G401 (cell line): ENCODE results near the gene ZFHX3. TPM values are rescaled to one million over a fixed set of nuclear protein-coding genes. Genes with fewer than 3 reads are reported as not detected.
"Not testable (repeated sequence)": the region's sequence is repeated elsewhere in the genome, so short reads cannot be mapped to it uniquely, and the experiment has no call there.

Experiments
- DNase-seq: peaks from one replicate; pipeline ENCODE4 v3.0.0-alpha.2; 2015; ENCODE audit warnings: low spot score
- in situ Hi-C: cut with HindIII; loops from 2 replicates; pipeline ENCODE4 v1.10.0; 2016; ENCODE audit warnings: low sequenced_read_pairs, mixed read lengths
- total RNA-seq: library from RNA; depleted of rRNA; stranded (reverse); fragments of >200 nt; shearing (Covaris generic); gene quantifications from 2 replicates; pipeline ENCODE4 v1.2.3, GENCODE V29; 2014; rRNA removed

ZFHX3 gene
- 1.5 and 3.5 TPM in 2 replicates for total RNA-seq

DNA sequence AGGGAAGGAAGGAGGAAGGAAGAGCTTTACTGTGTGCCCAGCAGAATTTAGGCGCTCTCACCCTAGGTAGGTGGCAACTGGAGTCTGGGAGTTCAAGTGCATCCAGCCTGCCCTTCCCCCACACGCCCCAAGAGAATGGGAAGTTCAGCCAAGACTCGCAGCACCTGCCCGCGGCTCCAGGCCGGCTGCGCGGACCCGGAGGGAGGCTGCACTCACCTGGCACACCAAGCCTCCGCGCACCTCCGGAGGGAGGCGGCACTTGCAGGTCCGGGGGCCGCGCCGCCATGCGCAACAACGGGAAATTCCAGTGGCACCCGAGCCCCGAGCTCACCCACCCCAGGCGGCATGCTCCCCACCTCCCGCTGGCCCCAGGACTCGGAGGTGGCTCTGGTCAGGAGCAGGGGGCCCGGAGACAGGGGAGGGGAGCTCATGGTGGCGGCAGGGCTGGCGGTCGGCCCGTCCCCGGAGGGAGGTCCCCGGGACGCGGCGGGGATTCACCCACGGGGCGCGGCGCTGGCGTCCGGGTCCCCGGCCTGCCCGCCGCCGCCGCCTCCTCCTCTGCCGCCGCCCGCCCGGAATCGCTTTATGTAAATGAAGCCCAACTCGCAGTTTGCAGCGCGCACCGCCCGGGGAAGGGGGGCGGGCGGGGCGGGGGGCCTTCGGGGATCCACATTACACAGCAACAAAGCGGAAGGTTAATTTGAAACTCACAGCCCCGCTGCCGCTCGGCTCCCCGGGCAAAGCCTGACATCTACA, at the start of gene ZFHX3:
ZFHX3 (minus strand) TSS at position 593 of the 756 bp plus-strand sequence. CDS start 87,983 bp downstream, outside the sequence.
- in situ Hi-C loops = no loop called here
- DNase-seq = no peak

DNA sequence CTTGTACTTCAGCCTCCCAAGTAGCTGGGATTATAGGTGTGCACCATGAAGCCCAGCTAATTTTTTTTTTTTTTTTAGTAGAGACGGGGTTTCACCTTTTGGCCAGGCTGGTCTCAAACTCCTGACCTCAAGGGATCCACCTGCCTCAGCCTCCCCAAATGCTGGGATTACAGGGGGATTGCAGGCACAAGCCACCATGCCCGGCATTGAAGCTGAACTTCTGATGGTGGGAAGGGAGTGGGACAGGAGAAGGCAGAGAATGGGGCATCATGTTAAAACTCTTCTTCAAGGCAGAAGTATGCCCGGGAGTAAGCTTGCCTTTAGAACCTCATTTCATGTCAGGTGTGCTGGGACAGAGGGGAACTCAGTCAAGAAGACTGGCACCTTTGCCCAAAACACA, 48.6 kb upstream of the ZFHX3 start:
- DNase-seq = no peak
- in situ Hi-C loops = no loop called here

DNA sequence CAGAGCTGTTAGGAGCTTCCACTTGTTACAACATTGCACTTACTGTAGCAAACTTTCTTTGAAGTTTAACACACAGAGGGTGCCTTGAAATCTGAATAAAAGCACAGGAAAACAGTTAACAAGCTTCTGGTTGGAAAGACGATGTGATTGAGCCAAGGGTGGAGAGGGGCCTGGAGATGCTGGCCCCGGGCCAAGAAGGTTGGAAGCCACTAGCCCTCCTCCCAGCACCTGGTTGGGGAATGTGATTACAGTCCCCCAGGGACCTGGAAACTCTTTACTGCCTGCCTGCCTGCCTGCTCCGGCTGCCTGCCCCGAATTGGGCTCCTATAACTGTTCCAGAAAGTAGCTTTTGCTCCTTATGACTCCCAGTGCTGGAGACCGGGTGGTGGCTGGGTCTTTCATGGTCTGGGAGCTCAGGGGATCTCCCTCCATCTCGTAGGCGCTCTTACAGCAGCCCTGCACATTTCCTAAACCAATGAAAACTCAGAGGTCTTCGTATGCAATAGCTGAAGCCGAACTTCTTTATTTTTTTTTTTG, 48.0 kb upstream of the ZFHX3 start:
- in situ Hi-C loops = no loop called here
- DNase-seq = no peak

- no peak for DNase-seq
- in situ Hi-C loops = no loop called here
Measured at GRCh38 chr16:73095142-73095820, 47.4 kb upstream of the ZFHX3 start.

DNA sequence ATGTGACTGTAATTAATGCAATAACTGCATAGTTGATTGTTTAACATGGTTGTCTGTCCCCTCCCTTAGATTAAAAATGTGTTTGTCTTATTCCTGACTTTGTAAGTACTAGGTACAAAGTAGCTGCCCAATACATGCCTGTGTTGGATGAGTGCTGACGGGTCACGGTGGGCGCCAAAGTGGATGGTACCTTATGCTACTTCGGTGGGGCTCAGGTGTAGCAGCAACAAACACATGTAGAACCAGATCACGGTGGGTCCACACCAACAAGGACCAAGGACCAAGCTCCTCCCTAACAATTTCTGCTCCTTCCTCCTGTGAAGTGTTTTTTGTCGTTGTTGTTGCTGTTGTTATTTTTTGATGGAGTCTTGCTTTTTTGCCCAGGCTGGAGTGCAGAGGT, 46.4 kb upstream of the ZFHX3 start:
- in situ Hi-C loops = no loop called here

GRCh38 chr16:73093146-73094144, 45.5 kb upstream of the ZFHX3 start:
- in situ Hi-C loops = no loop called here
- no peak for DNase-seq

More for the DNA sequence above, 46.4 kb upstream of the ZFHX3 start:
- no peak for DNase-seq

DNA sequence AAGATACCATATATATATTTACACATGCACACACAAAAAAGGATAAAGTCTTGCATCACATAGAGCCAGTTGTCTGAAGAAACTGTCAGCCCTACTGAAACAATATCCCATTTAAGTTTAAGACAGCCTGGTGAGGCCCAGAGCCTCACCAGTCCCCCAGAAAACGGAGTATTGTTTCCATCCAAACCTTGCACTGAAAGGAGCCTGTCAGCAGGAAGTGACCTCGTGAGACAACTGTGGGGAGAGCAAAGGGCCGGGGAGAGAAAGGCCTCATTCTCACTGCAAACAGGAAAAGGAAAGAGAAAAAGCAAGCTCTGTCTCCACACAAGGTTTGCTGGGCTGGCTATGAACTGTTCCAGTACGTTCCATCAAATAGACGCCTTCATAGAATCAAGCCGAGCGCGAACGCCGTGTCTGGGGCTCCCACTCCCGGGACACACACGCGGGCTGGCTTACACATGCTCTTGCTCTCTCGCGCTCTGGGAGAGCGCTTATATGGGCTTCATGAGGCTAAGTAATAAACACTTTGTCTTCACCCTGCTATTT, 44.4 kb upstream of the ZFHX3 start:
- DNase-seq = no peak
- in situ Hi-C loops = no loop called here

GRCh38 chr16:73091174-73091573, 43.2 kb upstream of the ZFHX3 start:
- no peak for DNase-seq
- in situ Hi-C loops = no loop called here

DNA sequence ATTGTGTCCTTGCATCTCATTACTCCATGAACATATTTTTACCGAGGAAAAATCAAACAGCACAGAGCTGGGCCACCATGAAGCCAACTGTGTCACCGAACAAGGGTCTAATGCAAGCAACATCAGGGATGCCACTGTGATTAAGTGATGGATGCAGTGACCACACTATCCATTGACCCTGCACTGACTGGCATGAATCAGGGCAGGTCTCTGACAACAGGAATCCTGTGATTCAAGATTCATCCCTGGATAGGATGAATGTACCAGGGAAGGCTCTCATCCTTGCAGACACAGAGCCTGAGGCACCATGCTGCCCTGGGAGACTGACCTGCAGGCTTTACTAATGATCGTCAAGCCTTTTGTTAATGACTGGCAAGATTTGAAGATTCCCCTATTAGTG, 41.5 kb upstream of the ZFHX3 start:
- in situ Hi-C loops = no loop called here
- DNase-seq = no peak

- DNase-seq = no peak
- in situ Hi-C loops = no loop called here
Measured at GRCh38 chr16:73086108-73086507, 38.2 kb upstream of the ZFHX3 start.

DNA sequence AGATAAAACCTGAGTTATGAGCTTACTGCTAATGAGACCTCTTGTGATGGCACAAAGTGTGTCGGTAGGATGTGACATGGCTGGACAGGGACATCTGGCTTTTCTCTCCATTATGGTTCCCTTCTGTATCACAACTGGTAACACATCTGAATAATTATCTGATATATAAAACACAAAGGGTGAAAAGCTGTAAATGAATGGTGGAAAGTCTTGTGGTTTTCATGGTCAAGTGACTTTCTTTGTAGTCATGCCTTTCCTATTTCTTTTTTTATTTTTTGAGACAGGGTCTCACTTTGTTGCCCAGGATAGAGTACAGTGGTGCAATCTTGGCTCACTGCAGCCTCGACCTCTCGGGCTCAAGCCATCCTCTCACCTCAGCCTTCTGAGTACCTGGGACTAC, 35.3 kb upstream of the ZFHX3 start:
- in situ Hi-C loops = no loop called here
- DNase-seq = no peak

GRCh38 chr16:73082634-73083051, 34.7 kb upstream of the ZFHX3 start:
- DNase-seq, in situ Hi-C loops: not testable (repeated sequence)

- in situ Hi-C loops = no loop called here
- DNase-seq = no peak
Measured at GRCh38 chr16:73080931-73081330, 33.0 kb upstream of the ZFHX3 start.

DNA sequence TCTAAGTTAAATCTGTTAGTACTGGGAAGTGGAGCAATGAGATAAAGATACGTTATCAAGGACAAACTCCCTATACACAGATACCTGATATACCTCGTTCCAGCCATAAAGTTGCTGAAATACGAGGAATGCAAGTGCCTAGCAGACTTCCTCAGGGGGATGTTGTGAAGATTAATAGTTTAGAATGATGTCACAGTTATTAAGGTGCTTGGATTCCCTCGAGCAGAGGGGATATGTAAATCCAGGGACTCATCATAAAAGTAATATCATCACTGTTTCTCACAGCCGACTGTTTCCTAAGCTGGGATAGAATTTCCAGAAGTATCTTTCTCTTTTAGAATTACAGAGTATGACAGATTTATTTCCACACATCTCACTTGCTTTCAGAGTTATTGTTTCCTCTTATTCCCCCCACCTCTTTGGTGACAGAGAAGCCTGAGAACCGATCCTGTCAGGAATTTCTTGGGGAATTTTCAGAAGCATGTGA, 28.4 kb upstream of the ZFHX3 start:
- in situ Hi-C loops = no loop called here
- DNase-seq = no peak

GRCh38 chr16:73074382-73074781, 26.5 kb upstream of the ZFHX3 start:
- in situ Hi-C loops = no loop called here
- DNase-seq = no peak

- in situ Hi-C loops, DNase-seq: not testable (repeated sequence)
Measured at GRCh38 chr16:73072051-73072450, 24.1 kb upstream of the ZFHX3 start.

GRCh38 chr16:73071131-73071940, 23.4 kb upstream of the ZFHX3 start:
- no peak for DNase-seq
- in situ Hi-C loops = no loop called here
